GM23338 (cell line): Measurements from ENCODE around the gene LZTS3. TPM values are rescaled to one million over a fixed set of nuclear protein-coding genes. Genes with fewer than 3 reads are reported as not detected.

Experiments
- ATAC-seq: fragments of 200-7000 bp; cut with Tn5 transposase; 3 replicates; pipeline ENCODE4 v1.9.1; 2020
- DNase-seq: peaks from one replicate; pipeline ENCODE4 v3.0.0-alpha.2; 2015; ENCODE audit warnings: low spot score
- H2AFZ ChIP-seq: fragments of 200-600 bp; sonication (generic); 2 replicates; pipeline ENCODE4 v1.8.0; 2016; ENCODE audit warnings: antibody characterized with exemption, mild to moderate bottlenecking, moderate library complexity
- H3F3A ChIP-seq: fragments of 200-600 bp; sonication (generic); replicated peaks from 2 replicates; pipeline ENCODE4 v1.8.0; 2017; ENCODE audit warnings: antibody characterized with exemption, mixed run types, low read depth
- H3K27ac ChIP-seq: fragments of 200-600 bp; sonication (generic); 2 replicates; pipeline ENCODE4 v1.6.1; 2016; ENCODE audit warnings: low read depth
- H3K27me3 ChIP-seq: fragments of 200-600 bp; sonication (generic); 2 replicates; pipeline ENCODE4 v1.8.0; 2016; ENCODE audit warnings: mild to moderate bottlenecking, mixed run types, moderate library complexity; ENCODE audit not compliant: insufficient read depth
- H3K36me3 ChIP-seq: fragments of 200-600 bp; sonication (generic); 2 replicates; pipeline ENCODE4 v1.8.0; 2016; ENCODE audit warnings: mild to moderate bottlenecking; ENCODE audit not compliant: insufficient read depth
- H3K4me1 ChIP-seq: fragments of 200-600 bp; sonication (generic); 2 replicates; pipeline ENCODE4 v1.8.0; 2016; ENCODE audit warnings: mild to moderate bottlenecking, moderate library complexity; ENCODE audit not compliant: insufficient read depth
- H3K4me2 ChIP-seq: fragments of 200-600 bp; sonication (generic); 2 replicates; pipeline ENCODE4 v1.7.1; 2017; ENCODE audit warnings: mixed run types
- H3K4me3 ChIP-seq: fragments of 200-600 bp; sonication (generic); 2 replicates; pipeline ENCODE4 v1.6.1; 2016; ENCODE audit warnings: mixed run types
- H3K79me2 ChIP-seq: fragments of 200-600 bp; sonication (generic); replicated peaks from 2 replicates; pipeline ENCODE4 v1.8.0; 2017; ENCODE audit warnings: mild to moderate bottlenecking; ENCODE audit not compliant: insufficient read depth
- H3K9me2 ChIP-seq: fragments of 200-600 bp; sonication (generic); 2 replicates; pipeline ENCODE4 v1.8.0; 2017; ENCODE audit not compliant: insufficient read depth
- H4K20me1 ChIP-seq: fragments of 200-600 bp; sonication (generic); replicated peaks from 2 replicates; pipeline ENCODE4 v1.8.0; 2017; ENCODE audit warnings: mild to moderate bottlenecking; ENCODE audit not compliant: insufficient read depth
- H3K27ac Mint-ChIP-seq: 2 replicates; pipeline ENCODE4 v1.8.0; 2020; ENCODE audit warnings: inconsistent platforms, mild to moderate bottlenecking, moderate library complexity, mixed read lengths
- H3K27me3 Mint-ChIP-seq: 3 replicates; pipeline ENCODE4 v1.8.0; 2022; ENCODE audit warnings: low read depth, mild to moderate bottlenecking, moderate library complexity, mixed read lengths, inconsistent platforms; ENCODE audit not compliant: insufficient read depth, poor library complexity
- H3K36me3 Mint-ChIP-seq: 3 replicates; pipeline ENCODE4 v1.8.0; 2021; ENCODE audit warnings: low read depth, mild to moderate bottlenecking, inconsistent platforms, moderate library complexity, mixed read lengths
- H3K4me1 Mint-ChIP-seq: 3 replicates; pipeline ENCODE4 v1.8.0; 2020; ENCODE audit warnings: mild to moderate bottlenecking, inconsistent platforms, mixed read lengths
- H3K4me3 Mint-ChIP-seq: 3 replicates; pipeline ENCODE4 v1.8.0; 2021; ENCODE audit warnings: moderate library complexity, mild to moderate bottlenecking, inconsistent platforms, mixed read lengths
- H3K9me3 Mint-ChIP-seq: 3 replicates; pipeline ENCODE4 v1.8.0; 2020; ENCODE audit warnings: moderate library complexity, mild to moderate bottlenecking, inconsistent platforms, mixed read lengths
- EZH2 ChIP-seq: fragments of 200-600 bp; sonication (generic); IDR thresholded peaks from one replicate; pipeline ENCODE4 v1.8.0; 2017; ENCODE audit warnings: antibody characterized with exemption, mild to moderate bottlenecking, low read depth; ENCODE audit not compliant: unreplicated experiment
- JUNB ChIP-seq: IDR thresholded peaks from one replicate; pipeline ENCODE4 v1.6.1; 2016; ENCODE audit warnings: antibody characterized with exemption; ENCODE audit not compliant: unreplicated experiment
- STAT1 ChIP-seq: IDR thresholded peaks from one replicate; pipeline ENCODE4 v1.6.1; 2016; ENCODE audit warnings: antibody characterized with exemption; ENCODE audit not compliant: unreplicated experiment
- ZNF114 ChIP-seq: fragments of 250-450 bp; sonication (Bioruptor Pico); IDR thresholded peaks from 2 replicates; pipeline ENCODE4 v1.5.0; 2020; ENCODE audit warnings: mild to moderate bottlenecking, moderate library complexity
- polyA plus RNA-seq: library from polyadenylated mRNA; unstranded; fragments of >200 nt; fragmentation: Nextera tagmentation; extraction: Ambion mirVana; gene quantifications from 2 replicates; pipeline ENCODE4 v1.2.1, GENCODE V29; 2016
- total RNA-seq: library from RNA; depleted of rRNA; stranded (reverse); fragments of >200 nt; shearing (Covaris generic); gene quantifications from 2 replicates; pipeline ENCODE4 v1.2.3, GENCODE V29; 2014; rRNA removed
- TF ChIP-seq, protein P1 (sequence below): fragments of 250-450 bp; sonication (Bioruptor Pico); IDR thresholded peaks from 2 replicates; pipeline ENCODE4 v1.5.0; 2020; ENCODE audit warnings: mild to moderate bottlenecking, moderate library complexity
- TF ChIP-seq, protein P2 (sequence below), 2 experiments: fragments of 200-600 bp in 1 of 2; sonication (generic) in 1 of 2; conservative IDR thresholded peaks; 2 replicates each; pipeline versions ENCODE4 v1.5.1 to v1.6.1; 2016 to 2017; ENCODE audit warnings: antibody characterized with exemption in 2 of 2, low read depth in 2 of 2, mild to moderate bottlenecking in 2 of 2, moderate library complexity in 1 of 2

LZTS3 gene
- total and polyA plus RNA-seq, 2 experiments from 2014 or later, result 9.7 to 40.7 TPM

DNA sequence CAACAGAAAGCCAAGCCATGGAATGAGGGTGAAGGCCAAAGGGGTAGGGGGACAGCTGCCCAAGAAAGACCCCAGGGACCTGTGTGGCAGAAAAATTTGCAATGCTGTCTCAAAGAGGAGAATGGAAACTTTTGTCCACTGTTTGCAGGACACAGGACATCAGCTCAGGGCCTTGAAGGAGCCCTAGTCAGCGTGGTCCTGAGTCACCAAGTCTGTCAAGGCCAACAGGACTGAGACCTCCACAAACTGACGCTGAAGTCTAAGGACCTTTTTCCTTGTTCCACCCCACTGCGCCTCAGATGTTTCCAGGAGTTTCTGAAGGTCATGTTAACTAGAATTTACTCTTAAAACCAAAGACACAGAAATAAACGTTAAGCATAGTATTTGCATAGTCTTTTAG is 57.0 kb downstream of the LZTS3 start (continued):
- TF ChIP-seq, protein P1, sequence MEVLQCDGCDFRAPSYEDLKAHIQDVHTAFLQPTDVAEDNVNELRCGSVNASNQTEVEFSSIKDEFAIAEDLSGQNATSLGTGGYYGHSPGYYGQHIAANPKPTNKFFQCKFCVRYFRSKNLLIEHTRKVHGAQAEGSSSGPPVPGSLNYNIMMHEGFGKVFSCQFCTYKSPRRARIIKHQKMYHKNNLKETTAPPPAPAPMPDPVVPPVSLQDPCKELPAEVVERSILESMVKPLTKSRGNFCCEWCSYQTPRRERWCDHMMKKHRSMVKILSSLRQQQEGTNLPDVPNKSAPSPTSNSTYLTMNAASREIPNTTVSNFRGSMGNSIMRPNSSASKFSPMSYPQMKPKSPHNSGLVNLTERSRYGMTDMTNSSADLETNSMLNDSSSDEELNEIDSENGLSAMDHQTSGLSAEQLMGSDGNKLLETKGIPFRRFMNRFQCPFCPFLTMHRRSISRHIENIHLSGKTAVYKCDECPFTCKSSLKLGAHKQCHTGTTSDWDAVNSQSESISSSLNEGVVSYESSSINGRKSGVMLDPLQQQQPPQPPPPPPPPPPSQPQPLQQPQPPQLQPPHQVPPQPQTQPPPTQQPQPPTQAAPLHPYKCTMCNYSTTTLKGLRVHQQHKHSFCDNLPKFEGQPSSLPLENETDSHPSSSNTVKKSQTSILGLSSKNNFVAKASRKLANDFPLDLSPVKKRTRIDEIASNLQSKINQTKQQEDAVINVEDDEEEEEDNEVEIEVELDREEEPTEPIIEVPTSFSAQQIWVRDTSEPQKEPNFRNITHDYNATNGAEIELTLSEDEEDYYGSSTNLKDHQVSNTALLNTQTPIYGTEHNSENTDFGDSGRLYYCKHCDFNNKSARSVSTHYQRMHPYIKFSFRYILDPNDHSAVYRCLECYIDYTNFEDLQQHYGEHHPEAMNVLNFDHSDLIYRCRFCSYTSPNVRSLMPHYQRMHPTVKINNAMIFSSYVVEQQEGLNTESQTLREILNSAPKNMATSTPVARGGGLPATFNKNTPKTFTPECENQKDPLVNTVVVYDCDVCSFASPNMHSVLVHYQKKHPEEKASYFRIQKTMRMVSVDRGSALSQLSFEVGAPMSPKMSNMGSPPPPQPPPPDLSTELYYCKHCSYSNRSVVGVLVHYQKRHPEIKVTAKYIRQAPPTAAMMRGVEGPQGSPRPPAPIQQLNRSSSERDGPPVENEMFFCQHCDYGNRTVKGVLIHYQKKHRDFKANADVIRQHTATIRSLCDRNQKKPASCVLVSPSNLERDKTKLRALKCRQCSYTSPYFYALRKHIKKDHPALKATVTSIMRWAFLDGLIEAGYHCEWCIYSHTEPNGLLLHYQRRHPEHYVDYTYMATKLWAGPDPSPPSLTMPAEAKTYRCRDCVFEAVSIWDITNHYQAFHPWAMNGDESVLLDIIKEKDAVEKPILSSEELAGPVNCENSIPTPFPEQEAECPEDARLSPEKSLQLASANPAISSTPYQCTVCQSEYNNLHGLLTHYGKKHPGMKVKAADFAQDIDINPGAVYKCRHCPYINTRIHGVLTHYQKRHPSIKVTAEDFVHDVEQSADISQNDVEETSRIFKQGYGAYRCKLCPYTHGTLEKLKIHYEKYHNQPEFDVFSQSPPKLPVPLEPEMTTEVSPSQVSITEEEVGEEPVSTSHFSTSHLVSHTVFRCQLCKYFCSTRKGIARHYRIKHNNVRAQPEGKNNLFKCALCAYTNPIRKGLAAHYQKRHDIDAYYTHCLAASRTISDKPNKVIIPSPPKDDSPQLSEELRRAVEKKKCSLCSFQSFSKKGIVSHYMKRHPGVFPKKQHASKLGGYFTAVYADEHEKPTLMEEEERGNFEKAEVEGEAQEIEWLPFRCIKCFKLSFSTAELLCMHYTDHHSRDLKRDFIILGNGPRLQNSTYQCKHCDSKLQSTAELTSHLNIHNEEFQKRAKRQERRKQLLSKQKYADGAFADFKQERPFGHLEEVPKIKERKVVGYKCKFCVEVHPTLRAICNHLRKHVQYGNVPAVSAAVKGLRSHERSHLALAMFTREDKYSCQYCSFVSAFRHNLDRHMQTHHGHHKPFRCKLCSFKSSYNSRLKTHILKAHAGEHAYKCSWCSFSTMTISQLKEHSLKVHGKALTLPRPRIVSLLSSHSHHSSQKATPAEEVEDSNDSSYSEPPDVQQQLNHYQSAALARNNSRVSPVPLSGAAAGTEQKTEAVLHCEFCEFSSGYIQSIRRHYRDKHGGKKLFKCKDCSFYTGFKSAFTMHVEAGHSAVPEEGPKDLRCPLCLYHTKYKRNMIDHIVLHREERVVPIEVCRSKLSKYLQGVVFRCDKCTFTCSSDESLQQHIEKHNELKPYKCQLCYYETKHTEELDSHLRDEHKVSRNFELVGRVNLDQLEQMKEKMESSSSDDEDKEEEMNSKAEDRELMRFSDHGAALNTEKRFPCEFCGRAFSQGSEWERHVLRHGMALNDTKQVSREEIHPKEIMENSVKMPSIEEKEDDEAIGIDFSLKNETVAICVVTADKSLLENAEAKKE (CRISPR knock-in tag), result no peak
- TF ChIP-seq STAT1 (no peak), EZH2 (no peak), ZNF114 (no peak)

DNA sequence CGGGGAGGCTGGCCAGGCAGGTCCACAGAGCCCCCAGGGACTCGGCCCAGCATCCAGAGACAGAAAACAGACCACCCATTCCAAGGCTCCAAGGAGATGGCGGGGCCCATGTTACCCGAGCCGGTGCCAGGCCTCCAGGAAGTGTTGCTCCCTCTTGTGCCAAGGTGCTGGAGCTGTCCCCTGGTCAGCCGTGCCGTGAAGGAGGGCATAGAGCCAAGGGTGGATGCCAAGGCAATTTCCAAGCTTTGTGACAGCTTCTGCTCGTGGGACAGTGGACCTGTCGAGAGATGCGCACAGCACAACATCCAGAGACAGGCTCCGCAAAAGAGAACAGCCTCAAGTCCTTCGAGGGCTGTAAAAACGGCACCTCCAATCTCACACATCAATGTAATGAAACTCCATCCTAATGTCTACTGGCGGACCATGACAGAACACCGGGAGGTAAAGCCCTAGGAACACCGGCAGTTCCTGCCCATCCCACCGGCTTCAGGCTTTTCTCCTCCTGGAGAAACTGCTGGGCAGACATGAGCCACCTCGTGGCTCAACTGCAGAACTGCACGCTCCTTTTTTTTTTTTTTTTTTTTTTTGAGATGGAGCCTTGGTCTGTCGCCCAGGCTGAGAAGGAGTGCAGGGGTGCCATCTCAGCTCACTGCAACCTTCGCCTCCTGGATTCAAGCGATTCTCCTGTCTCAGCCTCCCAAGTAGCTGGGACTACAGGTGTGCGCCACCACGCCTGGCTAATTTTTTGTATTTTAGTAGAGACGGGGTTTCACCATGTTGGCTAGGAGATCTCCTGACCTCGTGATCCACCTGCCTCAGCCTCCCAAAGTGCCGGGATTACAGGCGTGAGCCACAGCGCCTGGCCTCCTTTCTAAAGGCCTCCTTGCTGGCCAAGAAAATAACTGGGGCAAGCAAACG is 57.9 kb downstream of the LZTS3 start:
- Histone ChIP-seq H3K9me2 (no peaks in the 10 kb centered on the region), H3K27me3 (no peaks in the 10 kb centered on the region), H3K36me3 (no peaks in the 10 kb centered on the region), H3F3A (0 out of 2 replicates have a peak, but pooled peaks cover 2% of the 10 kb centered on the region), H3K4me3 (no peak overlapping the region), H3K4me1 (no peaks in the 10 kb centered on the region), H3K27ac (no peak overlapping the region), H4K20me1 (no peaks in the 10 kb centered on the region), H2AFZ (no peak overlapping the region), H3K79me2 (no peaks in the 10 kb centered on the region), H3K4me2 (no peak overlapping the region)
- peak; percentile 82 for ATAC-seq
- H3K9me3 Mint-ChIP-seq, result no peaks in the 10 kb centered on the region
- peaks cover 2% of the 10 kb centered on the region; the same call in 1 of the 3 replicates for H3K4me1 Mint-ChIP-seq
- H3K27me3 Mint-ChIP-seq, result peaks cover 11% of the 10 kb centered on the region
- peak; percentile 83 for DNase-seq
- H3K4me3 Mint-ChIP-seq, result no peak overlapping the region
- no peak overlapping the region for H3K27ac Mint-ChIP-seq
- no peaks in the 10 kb centered on the region for H3K36me3 Mint-ChIP-seq
- TF ChIP-seq, protein P2, sequence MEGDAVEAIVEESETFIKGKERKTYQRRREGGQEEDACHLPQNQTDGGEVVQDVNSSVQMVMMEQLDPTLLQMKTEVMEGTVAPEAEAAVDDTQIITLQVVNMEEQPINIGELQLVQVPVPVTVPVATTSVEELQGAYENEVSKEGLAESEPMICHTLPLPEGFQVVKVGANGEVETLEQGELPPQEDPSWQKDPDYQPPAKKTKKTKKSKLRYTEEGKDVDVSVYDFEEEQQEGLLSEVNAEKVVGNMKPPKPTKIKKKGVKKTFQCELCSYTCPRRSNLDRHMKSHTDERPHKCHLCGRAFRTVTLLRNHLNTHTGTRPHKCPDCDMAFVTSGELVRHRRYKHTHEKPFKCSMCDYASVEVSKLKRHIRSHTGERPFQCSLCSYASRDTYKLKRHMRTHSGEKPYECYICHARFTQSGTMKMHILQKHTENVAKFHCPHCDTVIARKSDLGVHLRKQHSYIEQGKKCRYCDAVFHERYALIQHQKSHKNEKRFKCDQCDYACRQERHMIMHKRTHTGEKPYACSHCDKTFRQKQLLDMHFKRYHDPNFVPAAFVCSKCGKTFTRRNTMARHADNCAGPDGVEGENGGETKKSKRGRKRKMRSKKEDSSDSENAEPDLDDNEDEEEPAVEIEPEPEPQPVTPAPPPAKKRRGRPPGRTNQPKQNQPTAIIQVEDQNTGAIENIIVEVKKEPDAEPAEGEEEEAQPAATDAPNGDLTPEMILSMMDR (conservative IDR thresholded peaks at IDR 0.05; ENCODE audit: low read depth in 2 of 2), result peak; percentile 71 to 76
- TF ChIP-seq JUNB, result no peak

Other genes with a start within 250 kb of the LZTS3 start
- not detected in 2 replicates for gene GNRH2, start 129.9 kb downstream of the LZTS3 start, total RNA-seq
- gene GNRH2, start 129.9 kb downstream of the LZTS3 start, polyA plus RNA-seq, result not detected in 2 replicates
- gene MRPS26, start 127.5 kb downstream of the LZTS3 start, total RNA-seq, result 103 and 105 TPM in 2 replicates
- 154 and 158 TPM in 2 replicates for gene MRPS26, start 127.5 kb downstream of the LZTS3 start, polyA plus RNA-seq
- gene OXT, start 101.9 kb downstream of the LZTS3 start, total RNA-seq, result not detected in 2 replicates
- gene OXT, start 101.9 kb downstream of the LZTS3 start, polyA plus RNA-seq, result 1.5 and 3.5 TPM in 2 replicates
- not detected in 2 replicates for gene AVP, start 88.8 kb downstream of the LZTS3 start, total RNA-seq
- 0.60 and 1.4 TPM in 2 replicates for gene AVP, start 88.8 kb downstream of the LZTS3 start, polyA plus RNA-seq
- 30.7 and 32.8 TPM in 2 replicates for gene FASTKD5, start 13.7 kb downstream of the LZTS3 start, total RNA-seq
- 12.2 and 12.9 TPM in 2 replicates for gene FASTKD5, start 13.7 kb downstream of the LZTS3 start, polyA plus RNA-seq
- 4.3 and 5.7 TPM in 2 replicates for gene UBOX5, start 13.7 kb downstream of the LZTS3 start, total RNA-seq
- 2.4 and 2.7 TPM in 2 replicates for gene UBOX5, start 13.7 kb downstream of the LZTS3 start, polyA plus RNA-seq
- 34.8 and 44.0 TPM in 2 replicates for gene DDRGK1, start 31.1 kb upstream of the LZTS3 start, total RNA-seq
- gene DDRGK1, start 31.1 kb upstream of the LZTS3 start, polyA plus RNA-seq, result 35.7 and 45.5 TPM in 2 replicates
- gene ITPA, start 35.9 kb upstream of the LZTS3 start, total RNA-seq, result 45.3 and 57.5 TPM in 2 replicates
- 81.7 and 86.6 TPM in 2 replicates for gene ITPA, start 35.9 kb upstream of the LZTS3 start, polyA plus RNA-seq
- 12.1 and 17.1 TPM in 2 replicates for gene SLC4A11, start 65.6 kb upstream of the LZTS3 start, total RNA-seq
- gene SLC4A11, start 65.6 kb upstream of the LZTS3 start, polyA plus RNA-seq, result 10.8 and 14.8 TPM in 2 replicates
- gene DNAAF9, start 234.1 kb upstream of the LZTS3 start, total RNA-seq, result 4.8 and 5.0 TPM in 2 replicates
- 2.2 and 2.4 TPM in 2 replicates for gene DNAAF9, start 234.1 kb upstream of the LZTS3 start, polyA plus RNA-seq